HL-60 (cell line): Measurements from ENCODE around the gene SLC25A26.

Experiments used
- CTCF ChIP-seq: IDR thresholded peaks from one replicate; pipeline ENCODE4 v1.5.1; 2011; ENCODE audit warnings: low read length, control low read depth, inconsistent platforms; ENCODE audit not compliant: insufficient read depth
- GABPA ChIP-seq: IDR thresholded peaks from 2 replicates; pipeline ENCODE4 v1.6.1; 2012; ENCODE audit warnings: low read depth

- TF ChIP-seq CTCF (no peak), GABPA (no peak)
These were observed 50.4 kb downstream of the SLC25A26 start for GRCh38 chr3:66271231-66271630.
